NOMO-1 (cell line): ENCODE results near the gene C19orf25.
"Not testable (repeated sequence)": the region's sequence is repeated elsewhere in the genome, so short reads cannot be mapped to it uniquely, and the experiment has no call there.

Source experiments
- DNase-seq, 2 experiments: peaks; one replicate each; lab custom pipeline; 2025; ENCODE audit not compliant: unreplicated experiment in 2 of 2; lab: John Stamatoyannopoulos, UW

Gene C19orf25

DNA sequence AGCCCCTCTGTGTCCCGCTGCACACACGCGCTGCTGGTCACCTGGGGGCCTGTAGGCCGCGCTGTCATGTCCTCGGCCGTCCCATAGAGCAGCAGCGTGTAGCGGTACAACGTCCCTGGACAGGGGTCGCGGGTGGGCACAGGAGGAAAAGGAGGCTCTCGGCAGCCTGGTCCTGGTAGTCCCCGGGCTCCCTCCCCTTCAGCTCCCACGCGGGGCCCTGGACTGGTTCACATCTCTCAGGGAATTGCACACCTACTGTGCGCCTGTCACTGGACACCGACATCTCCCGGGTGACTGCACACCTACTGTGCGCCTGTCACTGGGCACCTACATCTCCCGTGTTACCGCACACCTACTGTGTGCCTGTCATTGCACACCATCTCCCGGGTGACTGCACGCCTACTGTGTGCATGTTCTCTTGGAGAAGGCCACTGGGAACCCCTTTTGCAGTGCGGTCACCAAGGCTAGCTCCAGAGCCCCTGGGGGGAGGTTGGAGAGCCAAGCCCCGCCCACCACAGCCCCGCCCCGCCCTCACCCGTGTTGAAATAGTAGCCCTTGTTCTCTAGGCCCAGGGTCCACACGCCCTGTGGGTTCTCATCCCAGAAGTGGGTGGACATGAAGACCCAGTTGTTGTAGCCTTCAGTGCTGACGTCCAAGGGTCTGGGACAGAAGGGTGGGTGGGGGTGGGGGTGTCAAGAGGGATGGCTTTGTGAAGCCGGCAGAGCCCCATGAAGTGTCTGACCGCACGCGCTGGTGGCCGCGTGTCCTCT lies 3.5 kb upstream of the C19orf25 start:
- DNase-seq: no peak

DNA sequence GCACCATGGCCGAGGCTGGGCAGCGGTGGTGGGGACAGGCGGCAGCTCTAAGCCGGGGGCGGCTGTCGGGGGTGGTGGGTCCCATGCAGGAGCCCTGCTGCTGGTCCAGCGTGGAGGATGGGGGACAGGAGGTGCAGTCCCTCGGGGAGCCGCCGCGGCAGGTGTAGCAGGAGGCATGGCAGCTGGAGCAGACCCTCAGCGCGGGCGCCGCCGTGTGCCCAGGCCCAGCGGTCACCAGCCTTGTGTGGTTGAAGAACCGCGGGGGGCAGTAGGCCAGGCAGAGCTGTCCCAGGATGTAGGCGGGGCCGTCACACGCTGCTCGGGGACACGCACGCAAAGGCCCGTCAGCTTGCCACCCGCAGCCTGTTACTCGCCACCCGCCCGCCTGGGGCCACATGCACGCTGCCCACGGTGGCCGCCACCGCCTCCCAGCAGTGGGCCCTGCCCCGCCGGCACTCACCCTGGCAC lies 2.9 kb upstream of the C19orf25 start:
- DNase-seq: no peak

DNA sequence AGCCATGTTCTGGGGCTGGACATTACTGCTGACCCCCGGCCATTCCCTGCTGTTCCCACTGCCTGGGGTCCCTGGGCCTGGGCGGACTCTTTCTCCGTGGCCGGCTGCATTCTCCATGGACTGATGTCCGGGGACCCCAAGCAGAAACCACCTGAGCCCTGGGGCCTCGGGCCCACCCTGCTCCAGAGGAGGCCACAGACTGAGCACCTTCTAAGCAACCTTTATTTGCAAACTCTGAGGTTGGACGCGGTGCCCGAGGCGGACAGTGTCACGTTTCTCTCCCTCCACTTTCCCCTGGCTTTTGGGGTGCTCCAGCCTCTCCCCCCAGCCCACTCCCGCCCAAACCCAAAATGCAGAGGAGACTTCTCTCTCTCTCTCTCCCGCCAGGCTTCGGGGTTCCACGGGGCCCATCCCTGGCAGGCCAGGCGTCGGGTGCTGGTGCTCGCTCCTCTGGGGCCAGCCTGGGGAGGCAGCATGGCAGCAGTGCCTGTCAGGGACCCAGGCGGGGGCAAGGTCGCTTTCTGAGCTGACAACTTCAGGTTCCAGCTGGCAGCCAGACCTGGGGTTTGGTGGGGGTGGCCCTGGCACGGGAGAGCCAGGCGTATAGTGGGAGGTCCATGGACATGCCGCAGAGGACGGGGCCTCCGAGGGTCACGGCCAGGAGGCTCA lies 2.3 kb upstream of the C19orf25 start:
- DNase-seq: no peak

DNA sequence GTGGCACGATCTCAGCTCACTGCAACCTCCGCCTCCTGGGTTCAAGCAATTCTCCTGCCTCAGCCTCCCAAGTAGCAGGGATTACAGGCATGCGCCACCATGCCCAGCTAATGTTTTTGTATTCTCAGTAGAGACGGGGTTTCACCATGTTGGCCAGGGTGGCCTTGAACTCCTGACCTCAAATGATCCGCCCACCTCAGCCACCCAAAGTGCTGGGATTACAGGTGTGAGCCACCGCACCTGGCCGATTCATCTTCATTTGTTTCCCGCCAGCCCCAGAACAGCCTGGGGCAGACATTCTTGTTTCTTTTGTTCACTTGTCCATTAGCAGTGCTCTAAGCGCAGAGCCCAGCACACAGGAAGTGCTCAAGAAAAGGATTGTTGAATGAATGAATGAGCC lies 2.0 kb downstream of the C19orf25 start:
- not testable (repeated sequence) for DNase-seq

DNA sequence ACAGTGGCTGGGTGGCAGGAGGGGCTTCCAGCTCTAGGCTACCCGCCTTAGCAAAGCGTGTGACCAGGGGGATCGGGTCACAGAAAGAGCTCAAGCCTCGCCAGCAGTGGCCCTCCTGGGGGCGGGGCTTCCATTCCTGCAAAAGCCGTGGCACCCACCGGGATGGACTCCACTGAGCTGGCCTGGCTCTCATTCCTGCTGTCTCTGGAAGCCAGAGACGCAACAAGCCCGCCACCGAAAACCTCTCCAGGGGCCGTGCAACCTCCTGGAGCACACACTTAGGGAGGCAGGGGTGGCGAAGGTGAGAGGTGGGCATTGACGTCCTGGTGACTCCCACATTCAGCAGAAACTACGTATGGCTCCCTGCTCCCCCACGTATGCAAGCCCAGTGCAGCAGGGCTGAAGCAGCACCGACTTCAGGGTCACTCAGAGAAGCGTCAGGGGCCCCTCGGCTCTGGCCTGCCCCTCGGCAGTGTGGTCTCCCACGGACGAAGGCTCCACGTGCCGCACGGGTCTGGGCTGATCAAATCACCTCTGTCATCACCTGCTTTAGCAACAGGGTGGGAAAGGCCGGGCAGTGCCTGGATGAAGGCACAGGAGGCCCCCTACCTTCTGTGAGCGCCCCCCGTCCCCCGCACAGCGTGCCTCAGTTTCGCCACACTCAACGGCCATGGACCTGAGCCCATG lies 3.1 kb downstream of the C19orf25 start:
- no peak for DNase-seq

DNA sequence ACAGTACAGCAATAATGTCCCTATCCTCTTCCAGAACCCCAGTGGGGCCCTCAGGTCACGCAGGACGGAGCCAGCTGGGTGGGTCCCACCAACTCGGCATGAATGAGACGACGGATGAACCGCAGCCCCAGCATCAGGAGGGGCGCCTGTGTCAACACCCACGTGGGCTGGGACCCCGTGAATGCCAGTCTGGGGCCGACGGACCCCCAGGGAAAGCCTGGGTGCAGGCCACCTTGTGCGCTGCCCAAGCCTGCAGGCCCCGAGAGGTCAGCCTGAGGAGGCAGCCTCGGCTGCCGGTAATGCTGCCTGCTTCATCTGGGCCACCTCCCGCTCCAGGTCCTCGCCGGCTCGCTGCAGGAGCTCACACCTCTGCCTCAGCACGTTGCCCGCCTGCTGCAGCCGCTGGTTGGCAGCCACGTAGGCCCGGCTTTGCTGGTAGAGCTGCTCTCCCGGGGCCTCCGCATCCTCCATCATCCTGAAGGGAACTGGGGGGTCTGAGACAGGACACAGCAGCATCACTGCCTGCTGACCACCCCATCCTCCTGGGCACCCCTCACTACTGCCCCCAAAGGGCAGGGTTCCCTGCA lies 4.2 kb downstream of the C19orf25 start:
- DNase-seq: no peak

DNA sequence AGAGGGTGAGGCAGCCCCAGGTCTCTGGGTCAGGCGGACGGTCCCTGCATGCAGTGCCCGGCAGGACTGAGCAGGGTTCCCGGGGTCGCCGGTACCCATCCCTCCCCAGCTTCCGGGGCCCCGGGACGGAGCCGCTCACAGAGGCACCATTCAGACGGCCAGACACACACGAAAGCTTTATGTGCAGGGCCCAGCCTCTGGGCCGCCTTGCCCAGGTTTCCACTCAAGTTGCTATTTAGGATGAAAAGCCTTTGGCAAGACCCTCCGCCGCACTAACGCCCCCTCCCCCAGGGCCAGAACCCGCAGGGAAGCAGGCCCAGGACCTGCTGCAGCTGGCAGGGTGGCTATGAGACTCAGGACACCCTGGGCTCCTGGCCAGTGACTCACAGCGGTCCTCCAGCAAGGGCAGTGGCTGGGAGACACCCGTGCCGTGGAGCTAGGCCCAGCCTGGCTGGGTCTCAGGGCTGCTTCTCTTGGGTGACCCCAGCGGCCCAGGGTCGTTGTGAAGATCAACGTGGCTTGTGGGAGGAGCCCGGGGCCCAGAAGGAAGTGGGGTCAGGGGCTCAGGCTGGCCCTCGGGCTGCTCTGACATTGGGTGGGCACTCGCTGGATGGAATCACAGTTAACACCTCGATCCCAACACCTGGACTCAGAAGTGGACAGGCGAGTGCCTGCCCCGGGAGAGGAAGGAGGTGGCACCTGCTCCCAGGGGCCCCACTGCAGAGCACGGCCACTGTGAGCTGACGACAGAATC lies 4.8 kb downstream of the C19orf25 start:
- no peak for DNase-seq

DNA sequence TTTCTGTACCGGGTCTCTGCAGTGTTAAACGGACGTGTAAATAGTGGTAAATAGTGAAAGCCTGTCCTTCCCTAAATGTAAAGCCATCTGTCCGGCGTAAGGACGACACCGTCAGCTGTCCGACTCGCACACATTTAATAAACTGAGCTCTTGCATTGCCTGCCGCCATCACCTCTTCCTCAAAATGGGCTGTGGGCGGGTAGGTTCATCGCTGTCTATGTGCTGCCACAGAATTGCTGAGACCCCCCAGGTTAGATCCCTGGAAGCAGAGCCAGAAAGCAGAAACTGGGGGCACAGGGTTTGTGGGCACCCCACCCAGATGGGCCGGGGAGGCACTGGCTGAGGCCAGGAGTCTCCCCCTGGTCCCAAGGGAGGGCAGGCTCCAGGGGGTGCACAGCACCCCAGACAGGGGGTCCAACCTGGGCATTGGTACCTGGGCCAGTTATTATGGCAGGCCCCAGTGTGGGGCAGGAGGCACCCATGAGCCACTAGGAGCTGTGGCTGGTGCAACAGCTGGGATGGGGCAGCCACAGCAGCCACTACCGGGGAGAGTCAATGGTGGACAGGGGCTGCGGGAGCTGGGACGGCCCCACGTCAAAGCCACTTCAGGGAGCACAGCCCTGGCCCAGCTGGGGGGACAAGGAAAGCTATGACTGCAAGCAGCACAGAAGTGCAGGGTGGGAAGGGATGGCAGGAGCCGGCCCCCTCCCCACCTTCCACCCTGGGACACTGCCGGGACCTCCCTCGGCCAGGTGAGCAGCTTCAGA lies 5.7 kb downstream of the C19orf25 start:
- no peak for DNase-seq

DNA sequence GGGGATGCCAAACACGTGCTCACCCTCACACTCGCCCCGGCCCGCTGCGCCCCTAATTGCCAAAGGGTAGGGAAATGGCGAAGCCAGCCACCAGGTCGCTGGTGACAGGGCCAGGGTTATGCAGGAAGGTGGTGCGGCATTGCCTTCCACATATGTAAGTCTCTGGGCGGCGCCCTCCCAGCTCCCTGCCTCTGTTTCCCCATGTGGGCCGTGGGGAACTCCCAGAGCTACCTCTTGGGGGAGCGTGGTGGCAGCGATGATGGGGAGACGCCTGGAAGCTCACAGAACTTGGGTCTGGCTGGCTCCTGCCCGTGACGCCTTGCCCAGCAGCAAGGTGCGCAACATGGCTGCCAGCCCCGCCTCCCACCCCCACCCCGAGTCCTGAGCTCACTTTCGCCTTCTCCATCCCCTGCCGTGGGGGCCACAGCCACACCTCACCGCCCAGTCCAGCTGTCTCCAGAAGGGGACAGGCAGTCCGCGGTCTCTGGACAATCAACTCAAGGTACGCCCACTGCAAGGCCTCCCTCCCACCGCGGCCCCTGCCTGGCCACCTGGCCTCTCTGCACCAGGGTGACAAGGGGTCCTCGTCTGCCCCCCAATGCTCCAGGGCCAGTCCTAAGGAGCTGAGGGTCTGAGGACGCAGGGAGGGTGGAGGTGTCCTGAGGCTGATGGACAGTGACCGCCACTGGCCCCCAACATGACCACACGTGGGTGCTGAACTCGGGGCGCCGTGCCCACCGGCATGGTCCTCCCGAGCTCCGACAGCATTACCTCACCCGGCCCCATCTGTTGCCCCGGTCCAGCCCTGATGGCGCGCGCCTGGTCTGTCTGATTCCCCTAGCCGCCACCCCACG lies 6.6 kb downstream of the C19orf25 start:
- DNase-seq: no peak

DNA sequence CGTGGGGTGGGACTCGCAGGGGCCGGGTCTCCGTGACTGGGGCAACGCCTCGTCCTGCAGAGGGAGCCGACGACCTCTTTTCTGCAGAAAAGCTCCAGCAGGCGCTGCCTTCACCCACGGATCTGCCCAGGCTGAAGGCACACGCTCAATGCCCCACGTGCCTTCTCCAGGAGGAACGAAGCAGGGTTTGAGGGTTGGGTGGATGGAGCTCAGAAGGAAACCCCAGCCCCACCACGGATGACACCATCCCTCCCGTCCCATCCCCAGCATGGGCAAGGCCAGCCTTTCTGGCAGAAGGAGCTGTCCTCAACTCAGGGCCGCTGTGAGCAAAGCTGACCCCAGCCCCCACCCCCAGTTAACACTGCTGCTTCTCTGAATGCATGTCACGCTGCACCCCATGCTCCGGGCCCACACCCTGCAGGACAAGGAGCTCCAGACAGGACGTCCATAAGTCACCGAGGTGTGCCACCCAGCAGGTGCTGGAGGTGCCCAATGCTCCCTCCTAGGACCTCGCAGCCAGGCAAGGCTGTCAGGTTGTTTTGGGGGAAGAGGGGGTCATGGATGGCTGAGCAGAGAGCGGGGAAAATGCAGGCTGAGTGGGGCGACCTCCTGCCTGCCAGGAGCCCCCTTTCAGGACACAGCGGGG lies 7.4 kb downstream of the C19orf25 start:
- peak in 1 of 2 experiments; percentile 8 for DNase-seq

DNA sequence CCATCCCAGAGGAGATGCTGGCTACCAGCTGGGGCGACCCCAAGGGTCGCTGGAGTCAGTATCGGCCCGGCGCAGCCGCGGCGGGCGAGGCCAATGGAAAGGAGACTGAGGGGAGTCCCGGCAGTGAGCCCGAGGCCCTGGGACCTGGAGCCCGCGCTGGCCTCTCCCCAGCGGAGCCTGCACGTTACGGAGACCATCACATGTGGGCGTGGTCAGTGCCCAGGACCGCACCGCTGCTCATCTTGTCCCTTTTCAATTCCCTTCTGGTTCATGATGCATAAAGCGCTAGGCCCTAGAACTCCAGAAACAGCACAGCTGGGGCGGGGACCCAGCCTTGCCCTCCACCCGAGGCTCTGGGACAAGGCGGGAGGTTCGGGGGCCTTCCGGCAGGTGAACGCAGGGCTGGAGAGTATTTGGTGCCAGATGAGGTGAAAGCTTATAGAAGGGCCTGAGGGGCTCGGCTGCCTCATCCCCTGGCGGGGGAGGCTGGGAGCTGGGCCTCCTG lies 8.0 kb downstream of the C19orf25 start:
- DNase-seq: peak in 1 of 2 experiments; percentile 12

DNA sequence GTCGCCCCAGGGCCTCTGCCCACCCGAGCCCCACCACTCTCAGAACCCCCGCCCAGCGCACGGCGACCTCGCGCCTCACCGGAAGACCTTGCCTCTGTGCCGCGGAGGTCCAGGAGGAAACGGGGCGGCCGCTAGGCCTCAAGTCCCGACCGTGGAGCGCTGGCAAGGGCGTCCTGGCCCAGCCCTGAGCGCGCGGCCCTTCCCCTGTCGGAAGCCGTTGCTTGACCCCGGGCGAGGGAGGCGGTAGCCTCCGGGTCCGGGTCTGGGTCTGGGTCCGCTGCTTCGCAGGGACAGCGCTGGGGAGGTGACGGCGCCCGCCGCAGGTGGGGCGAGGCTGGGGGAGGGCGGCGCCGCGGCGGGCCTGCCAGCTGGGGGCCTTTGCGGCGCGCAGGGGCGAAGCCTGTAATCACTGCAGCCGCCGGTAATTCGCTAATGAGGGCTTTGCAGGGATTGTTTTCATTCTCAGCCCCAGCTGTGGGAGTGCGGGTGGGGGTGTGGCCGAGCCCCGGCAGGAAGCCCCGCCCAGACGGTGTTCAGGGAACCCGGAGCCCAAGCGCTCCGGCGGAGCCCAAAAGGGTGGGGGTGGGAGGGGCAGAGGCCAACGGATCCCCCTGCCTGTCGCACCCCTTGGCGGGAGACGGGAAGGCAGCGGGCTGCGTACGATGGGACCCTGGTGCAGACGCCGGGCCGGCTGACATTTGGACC lies 8.6 kb downstream of the C19orf25 start:
- DNase-seq: peak in 1 of 2 experiments; percentile 33

DNA sequence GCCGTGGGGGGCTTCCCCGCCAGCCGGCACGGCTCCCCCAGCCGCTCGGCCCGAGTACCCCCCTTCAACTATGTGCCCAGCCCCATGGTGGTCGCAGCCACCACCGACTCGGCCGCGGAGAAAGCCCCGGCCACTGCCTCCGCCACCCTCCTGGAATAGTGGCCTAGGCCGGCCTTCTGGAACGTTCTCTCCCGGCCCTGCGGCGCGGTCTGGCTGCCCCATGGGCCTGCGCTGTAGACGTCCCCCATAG lies 9.0 kb downstream of the C19orf25 start:
- DNase-seq: no peak

DNA sequence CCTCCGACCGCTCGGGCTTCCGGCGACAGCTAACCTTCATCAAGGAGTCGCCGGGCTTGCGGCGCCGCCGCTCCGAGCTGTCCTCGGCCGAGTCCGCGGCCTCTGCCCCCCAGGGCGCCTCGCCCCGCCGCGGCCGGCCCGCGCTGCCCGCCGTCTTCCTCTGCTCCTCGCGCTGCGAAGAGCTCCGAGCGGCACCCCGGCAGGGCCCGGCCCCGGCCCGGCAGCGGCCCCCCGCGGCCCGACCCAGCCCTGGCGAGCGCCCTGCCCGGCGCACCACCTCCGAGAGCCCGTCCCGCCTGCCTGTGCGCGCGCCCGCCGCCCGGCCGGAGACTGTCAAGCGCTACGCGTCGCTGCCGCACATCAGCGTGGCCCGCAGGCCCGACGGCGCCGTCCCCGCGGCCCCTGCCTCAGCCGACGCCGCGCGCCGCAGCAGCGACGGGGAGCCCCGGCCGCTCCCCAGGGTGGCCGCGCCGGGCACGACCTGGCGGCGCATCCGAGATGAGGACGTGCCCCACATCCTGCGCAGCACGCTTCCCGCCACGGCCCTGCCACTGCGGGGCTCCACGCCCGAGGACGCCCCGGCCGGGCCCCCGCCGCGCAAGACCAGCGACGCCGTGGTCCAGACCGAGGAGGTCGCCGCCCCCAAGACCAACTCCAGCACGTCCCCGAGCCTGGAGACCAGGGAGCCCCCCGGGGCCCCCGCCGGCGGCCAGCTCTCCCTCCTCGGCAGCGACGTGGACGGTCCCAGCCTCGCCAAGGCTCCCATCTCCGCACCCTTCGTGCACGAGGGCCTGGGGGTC lies 9.6 kb downstream of the C19orf25 start:
- DNase-seq: no peak

DNA sequence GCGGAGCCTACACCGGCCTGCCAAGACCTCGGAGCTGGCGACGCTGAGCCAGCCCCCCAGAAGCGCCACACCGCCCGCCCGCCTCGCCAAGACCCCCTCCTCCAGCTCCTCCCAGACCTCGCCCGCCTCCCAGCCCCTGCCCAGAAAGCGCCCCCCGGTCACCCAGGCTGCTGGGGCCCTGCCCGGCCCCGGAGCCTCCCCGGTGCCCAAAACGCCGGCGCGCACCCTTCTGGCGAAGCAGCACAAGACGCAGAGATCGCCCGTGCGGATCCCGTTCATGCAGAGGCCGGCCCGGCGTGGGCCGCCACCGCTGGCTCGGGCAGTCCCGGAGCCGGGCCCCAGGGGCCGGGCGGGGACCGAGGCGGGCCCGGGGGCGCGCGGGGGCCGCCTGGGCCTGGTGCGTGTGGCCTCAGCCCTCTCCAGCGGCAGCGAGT lies 10.2 kb downstream of the C19orf25 start:
- peak in 1 of 2 experiments; percentile 19 for DNase-seq

DNA sequence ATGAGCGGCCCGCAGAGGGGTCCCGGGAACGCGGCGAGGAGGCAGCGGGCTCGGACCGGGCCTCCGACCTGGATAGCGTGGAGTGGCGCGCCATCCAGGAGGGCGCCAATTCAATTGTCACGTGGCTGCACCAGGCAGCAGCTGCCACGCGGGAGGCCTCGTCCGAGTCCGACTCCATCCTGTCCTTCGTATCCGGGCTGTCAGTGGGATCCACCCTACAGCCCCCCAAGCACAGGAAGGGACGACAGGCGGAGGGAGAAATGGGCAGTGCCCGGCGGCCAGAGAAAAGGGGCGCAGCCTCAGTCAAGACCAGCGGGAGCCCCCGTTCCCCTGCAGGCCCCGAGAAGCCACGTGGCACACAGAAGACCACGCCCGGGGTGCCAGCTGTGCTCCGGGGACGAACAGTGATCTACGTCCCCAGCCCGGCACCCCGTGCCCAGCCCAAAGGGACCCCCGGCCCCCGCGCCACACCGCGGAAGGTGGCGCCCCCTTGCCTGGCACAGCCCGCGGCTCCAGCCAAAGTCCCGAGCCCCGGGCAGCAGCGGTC lies 10.7 kb downstream of the C19orf25 start:
- no peak for DNase-seq
